Measurements from ENCODE around the gene PNLIPRP2. TPM values are rescaled to one million over a fixed set of nuclear protein-coding genes. Genes with fewer than 3 reads are reported as not detected.
A peak's percentile ranks its signal among the peaks of the same experiment; 100 is the strongest.

The PNLIPRP2 gene
- total and polyA plus RNA-seq, 2 of the 8 experiments (the other 6 are each of a cell fraction or from before 2014, with no cell fraction given): 0.11 TPM; not detected in 1

GRCh38 chr10:116608686-116609594, 11.8 kb upstream of the PNLIPRP2 start:
- H3K4me1 ChIP-seq (replicated peaks in 1 of 4; ENCODE audit: control insufficient read depth in 3 of 4, insufficient read depth in 4 of 4, low read length in 3 of 4): peaks cover 0 to 9% (median 3%) of the 10 kb centered on the region in 4 experiments; a peak in 4 of 7 replicates
- DNase-seq (ENCODE audit: low read depth in 1 of 2, low spot score in 2 of 2) (peak in 1 of 2 experiments; percentile 65), FAIRE-seq (no peak)
- no peaks in the 10 kb centered on the region; the same call in 1 of the 2 replicates for H3K23me2 ChIP-seq (ENCODE audit: low read depth, low read length)
- H3K18ac ChIP-seq (ENCODE audit: extremely low read depth, low read length): no peak overlapping the region
- H4K8ac ChIP-seq (ENCODE audit: extremely low read depth, insufficient read depth, low read length): no peak overlapping the region
- TF ChIP-seq KDM4A (IDR thresholded peaks at IDR 0.05; ENCODE audit: low read depth, low read length, severe bottlenecking) (peak; percentile 97), E2F6 (IDR thresholded peaks at IDR 0.05) (peak; percentile 9; the same call in 1 of the 2 replicates), SUZ12 (IDR thresholded peaks at IDR 0.05; ENCODE audit: low read length) (peak; percentile 43; the same call in 1 of the 2 replicates), GABPA (IDR thresholded peaks at IDR 0.05; ENCODE audit: borderline replicate concordance, insufficient read depth, low read length) (no peak), CTCF (IDR thresholded peaks at IDR 0.05; ENCODE audit: control extremely low read depth in 1 of 3, insufficient read depth in 1 of 3, low read depth in 1 of 3, low read length in 3 of 3) (no peak), PHF8 (conservative IDR thresholded peaks at IDR 0.05; ENCODE audit: low read depth, low read length) (0 out of 2 replicates have a peak, but pooled peaks have one; percentile 57)
- H2BK5ac ChIP-seq (ENCODE audit: low read depth, low read length): no peak overlapping the region
- no peak overlapping the region for H2BK15ac ChIP-seq (ENCODE audit: low read length)
- no peaks in the 10 kb centered on the region for H3K79me1 ChIP-seq (ENCODE audit: low read depth, low read length)
- H4K91ac ChIP-seq (replicated peaks; ENCODE audit: insufficient read length, low read length): peak overlapping the region; percentile 65
- no peaks in the 10 kb centered on the region for H3K36me3 ChIP-seq (ENCODE audit: control insufficient read depth in 2 of 4, insufficient read depth in 4 of 4, low read length in 3 of 4)
- peak overlapping the region in 1 of 4 experiments; percentile 20; a peak in 1 of 7 replicates for H3K9ac ChIP-seq (replicated peaks in 1 of 4; ENCODE audit: extremely low read depth in 1 of 4, low read depth in 3 of 4, low read length in 3 of 4)
- H2AK5ac ChIP-seq (ENCODE audit: low read depth, low read length): no peak overlapping the region
- ChIA-PET POLR2A (ENCODE audit: partially characterized antibody) (no interaction called here), CTCF (ENCODE audit: partially characterized antibody) (interaction anchor here (0.7 to 1.3 kb wide), 5 partner anchors 10 to 181 kb away, joined by 3 to 6 read pairs (median 3); no protein-coding TSS in a partner anchor)
- no peak overlapping the region for H4K5ac ChIP-seq (ENCODE audit: insufficient read length, low read depth, low read length)
- no peak overlapping the region for H3K27ac ChIP-seq (ENCODE audit: low read depth, low read length)
- no peak overlapping the region for H3K14ac ChIP-seq (ENCODE audit: insufficient read length)
- no peak overlapping the region for H3K23ac ChIP-seq (ENCODE audit: insufficient read length)
- peak overlapping the region; percentile 96 for H2AFZ ChIP-seq (ENCODE audit: low read length)
- no peak overlapping the region for H2BK120ac ChIP-seq (replicated peaks; ENCODE audit: low read depth, low read length)
- H3K56ac ChIP-seq (replicated peaks; ENCODE audit: insufficient read length, low read depth, low read length): no peak overlapping the region
- no peak overlapping the region for H3K4ac ChIP-seq (replicated peaks; ENCODE audit: insufficient read length, low read depth, low read length)
- H3K4me3 ChIP-seq (ENCODE audit: extremely low read depth in 1 of 4, insufficient read depth in 2 of 4, low read depth in 3 of 4, low read length in 4 of 4): peak overlapping the region; percentile 20 to 75 (median 70)
- H2BK12ac ChIP-seq (ENCODE audit: low read depth, low read length): no peak overlapping the region
- H3K9me3 ChIP-seq (ENCODE audit: insufficient read depth in 2 of 2, low read depth in 1 of 2, low read length in 1 of 2): peaks cover 3 to 4% of the 10 kb centered on the region in 2 experiments; a peak in 1 of 4 replicates
- H3K79me2 ChIP-seq (ENCODE audit: control insufficient read depth in 1 of 2, insufficient read depth in 2 of 2, low read length in 2 of 2): no peaks in the 10 kb centered on the region
- peak overlapping the region; percentile 68 to 97 for H3K4me2 ChIP-seq (ENCODE audit: insufficient read depth in 1 of 2, low read depth in 2 of 2, low read length in 2 of 2)
- WGBS, 2 experiments (ENCODE audit: extremely low coverage in 1 of 2, insufficient coverage in 1 of 2, insufficient read length in 1 of 2, insufficient replicate concordance in 2 of 2, low coverage in 1 of 2, low lambda C conversion rate in 2 of 2, missing lambda C conversion rate in 1 of 2): 33% methylated on average over 40 of the region's 41 CpGs; no CpG with 5 or more reads in 1 of the 2 experiments
- H3K27me3 ChIP-seq (replicated peaks in 1 of 4; ENCODE audit: control insufficient read depth in 3 of 4, extremely low read depth in 1 of 4, insufficient read depth in 3 of 4, low read length in 3 of 4): peaks cover 0 to 12% (median 10%) of the 10 kb centered on the region in 4 experiments; a peak in 5 of 7 replicates
- H2BK20ac ChIP-seq (ENCODE audit: low read length): no peak overlapping the region
- no peaks in the 10 kb centered on the region for H4K20me1 ChIP-seq (replicated peaks in 1 of 2; ENCODE audit: control insufficient read depth in 1 of 2, insufficient read depth in 2 of 2, low read length in 2 of 2)
